Stimulated activated CD4-positive, alpha-beta T cell treated with anti-CD3 and anti-CD28 coated beads, Interleukin-1b, Interleukin-23, amount 100 ng/mL, for 24 hours (primary cell): ENCODE results near the gene ZNF10.

Experiments used
- DNase-seq, 4 experiments: peaks; one replicate each; pipeline ENCODE4 v3.0.0-alpha.2; 2020; ENCODE audit warnings: low read depth in 4 of 4, low spot score in 1 of 4

The ZNF10 gene

GRCh38 chr12:133192847-133193246, 62.4 kb downstream of the ZNF10 start:
- no peak for DNase-seq

GRCh38 chr12:133201888-133202287, 71.5 kb downstream of the ZNF10 start:
- no peak for DNase-seq

- no peak for DNase-seq
These were observed 72.3 kb downstream of the ZNF10 start for GRCh38 chr12:133202493-133203343.

- no peak for DNase-seq
These were observed 73.2 kb downstream of the ZNF10 start for GRCh38 chr12:133203344-133204263.

GRCh38 chr12:133204264-133204603, 73.8 kb downstream of the ZNF10 start:
- no peak for DNase-seq

- no peak for DNase-seq
These were observed 76.0 kb downstream of the ZNF10 start for GRCh38 chr12:133206390-133206789.
